BE2C (cell line): ENCODE results near the gene RPL11. TPM values are rescaled to one million over a fixed set of nuclear protein-coding genes. Genes with fewer than 3 reads are reported as not detected.

Source experiments
- DNase-seq: peaks from one replicate; pipeline ENCODE4 v3.0.0-alpha.2; 2020
- H3K27me3 ChIP-seq: fragments of 250-450 bp; sonication (Bioruptor Pico); 2 replicates; pipeline ENCODE4 v1.5.1; 2020; ENCODE audit warnings: mild to moderate bottlenecking
- H3K36me3 ChIP-seq: fragments of 250-450 bp; sonication (Bioruptor Pico); 2 replicates; pipeline ENCODE4 v1.5.1; 2020; ENCODE audit warnings: mild to moderate bottlenecking
- H3K4me1 ChIP-seq: fragments of 250-450 bp; sonication (Bioruptor Pico); 2 replicates; pipeline ENCODE4 v1.5.1; 2020
- H3K4me3 ChIP-seq: 2 replicates; pipeline ENCODE4 v1.5.1; 2011; ENCODE audit warnings: low read depth, low read length
- H3K9me3 ChIP-seq: fragments of 250-450 bp; sonication (Bioruptor Pico); 2 replicates; pipeline ENCODE4 v1.5.1; 2020
- CTCF ChIP-seq: IDR thresholded peaks from 2 replicates; pipeline ENCODE4 v1.5.1; 2012; ENCODE audit warnings: mild to moderate bottlenecking, low read depth, low read length
- polyA plus RNA-seq: library from polyadenylated mRNA; unstranded; fragments of >200 nt; gene quantifications from one replicate; pipeline ENCODE4 v1.2.1, GENCODE V29; 2012; ENCODE audit warnings: low read depth, missing spikeins; ENCODE audit not compliant: insufficient read length, insufficient read depth

RPL11 gene
- 773 TPM for polyA plus RNA-seq

GRCh38 chr1:23691499-23692307, at the start of gene RPL11:
TSS of gene RPL11 (plus strand) at chr1:23691806. CDS start at chr1:23691824, 18 bp downstream.
- Histone ChIP-seq H3K4me1 (no peaks in the 10 kb centered on the region; the same call in 1 of the 2 replicates), H3K9me3 (no peaks in the 10 kb centered on the region), H3K4me3 (peak within 1 kb of the TSS; percentile 94), H3K36me3 (peaks cover 46% of the 10 kb centered on the region), H3K27me3 (no peaks in the 10 kb centered on the region)
- peak; percentile 57 for TF ChIP-seq CTCF
- peak; percentile 86 for DNase-seq

- no peaks in the 10 kb centered on the region for H3K27me3 ChIP-seq
- no peaks in the 10 kb centered on the region for H3K9me3 ChIP-seq
- DNase-seq: no peak
- H3K4me3 ChIP-seq: no peak overlapping the region
- peaks cover 3% of the 10 kb centered on the region for H3K4me1 ChIP-seq
- H3K36me3 ChIP-seq: no peaks in the 10 kb centered on the region
- no peak for TF ChIP-seq CTCF
These were observed 47.7 kb upstream of the RPL11 start for GRCh38 chr1:23643736-23644554.

- peak; percentile 25 for DNase-seq
- Histone ChIP-seq H3K4me3 (no peak overlapping the region), H3K4me1 (peaks cover 1% of the 10 kb centered on the region), H3K9me3 (no peaks in the 10 kb centered on the region), H3K36me3 (no peaks in the 10 kb centered on the region), H3K27me3 (no peaks in the 10 kb centered on the region)
- no peak for TF ChIP-seq CTCF
These were observed 47.1 kb upstream of the RPL11 start for GRCh38 chr1:23644555-23644866.

GRCh38 chr1:23645338-23645737, 46.3 kb upstream of the RPL11 start:
- H3K27me3 ChIP-seq: no peaks in the 10 kb centered on the region
- H3K9me3 ChIP-seq: no peaks in the 10 kb centered on the region
- TF ChIP-seq CTCF: no peak
- H3K36me3 ChIP-seq: no peaks in the 10 kb centered on the region
- no peaks in the 10 kb centered on the region; the same call in 1 of the 2 replicates for H3K4me1 ChIP-seq
- H3K4me3 ChIP-seq: no peak overlapping the region
- DNase-seq: no peak

- H3K36me3 ChIP-seq: no peaks in the 10 kb centered on the region
- H3K4me1 ChIP-seq: peaks cover 1% of the 10 kb centered on the region
- H3K4me3 ChIP-seq: no peak overlapping the region
- H3K9me3 ChIP-seq: no peaks in the 10 kb centered on the region
- TF ChIP-seq CTCF: no peak
- DNase-seq: no peak
- H3K27me3 ChIP-seq: no peaks in the 10 kb centered on the region
These were observed 45.5 kb upstream of the RPL11 start for GRCh38 chr1:23646091-23646490.
